GM18517 (cell line): ENCODE results near the gene DGKZ.

Experiments used
- ATAC-seq: cut with Tn5 transposase; IDR thresholded peaks from one replicate; pipeline ENCODE4 v1.9.1; 2021; ENCODE audit warnings: mild to moderate bottlenecking, moderate library complexity; ENCODE audit not compliant: unreplicated experiment

DGKZ gene

GRCh38 chr11:46381048-46381818 lies 34.0 kb downstream of the DGKZ start, which contains the start of gene MDK:
Gene MDK (plus strand): TSS chr11:46381669. CDS start chr11:46382058, 389 bp downstream.
- no peak for ATAC-seq

DNA sequence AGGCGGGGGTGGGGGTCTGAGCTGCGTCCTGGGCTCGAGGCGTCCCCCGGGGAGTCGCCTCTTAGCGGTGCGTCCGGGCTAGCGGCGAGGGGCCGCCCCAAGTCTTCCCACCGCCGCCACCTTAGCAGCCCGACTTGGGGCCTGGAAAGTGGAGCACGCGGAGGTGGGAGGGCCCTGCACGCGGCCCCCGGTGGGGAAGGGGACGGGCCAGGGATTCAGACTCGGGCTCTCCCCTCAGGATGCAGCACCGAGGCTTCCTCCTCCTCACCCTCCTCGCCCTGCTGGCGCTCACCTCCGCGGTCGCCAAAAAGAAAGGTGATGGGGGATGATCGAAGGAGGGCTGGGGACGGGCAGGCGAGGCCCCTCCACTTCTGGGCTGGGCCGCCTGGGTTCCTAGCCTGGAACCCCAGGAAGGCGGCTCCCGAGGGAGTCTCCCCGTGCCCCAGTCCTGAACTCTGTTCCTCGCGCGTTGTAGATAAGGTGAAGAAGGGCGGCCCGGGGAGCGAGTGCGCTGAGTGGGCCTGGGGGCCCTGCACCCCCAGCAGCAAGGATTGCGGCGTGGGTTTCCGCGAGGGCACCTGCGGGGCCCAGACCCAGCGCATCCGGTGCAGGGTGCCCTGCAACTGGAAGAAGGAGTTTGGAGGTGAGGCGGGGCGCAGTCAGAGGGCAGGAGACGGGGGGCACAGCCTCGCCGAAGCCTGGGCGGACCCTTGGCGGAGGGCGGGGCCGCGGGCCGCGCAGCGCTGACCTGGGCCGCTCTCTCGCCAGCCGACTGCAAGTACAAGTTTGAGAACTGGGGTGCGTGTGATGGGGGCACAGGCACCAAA lies 34.8 kb downstream of the DGKZ start:
- no peak for ATAC-seq

GRCh38 chr11:46382646-46383403 lies 35.6 kb downstream of the DGKZ start:
- ATAC-seq = no peak

GRCh38 chr11:46383404-46383758 lies 36.1 kb downstream of the DGKZ start:
- no peak for ATAC-seq

DNA sequence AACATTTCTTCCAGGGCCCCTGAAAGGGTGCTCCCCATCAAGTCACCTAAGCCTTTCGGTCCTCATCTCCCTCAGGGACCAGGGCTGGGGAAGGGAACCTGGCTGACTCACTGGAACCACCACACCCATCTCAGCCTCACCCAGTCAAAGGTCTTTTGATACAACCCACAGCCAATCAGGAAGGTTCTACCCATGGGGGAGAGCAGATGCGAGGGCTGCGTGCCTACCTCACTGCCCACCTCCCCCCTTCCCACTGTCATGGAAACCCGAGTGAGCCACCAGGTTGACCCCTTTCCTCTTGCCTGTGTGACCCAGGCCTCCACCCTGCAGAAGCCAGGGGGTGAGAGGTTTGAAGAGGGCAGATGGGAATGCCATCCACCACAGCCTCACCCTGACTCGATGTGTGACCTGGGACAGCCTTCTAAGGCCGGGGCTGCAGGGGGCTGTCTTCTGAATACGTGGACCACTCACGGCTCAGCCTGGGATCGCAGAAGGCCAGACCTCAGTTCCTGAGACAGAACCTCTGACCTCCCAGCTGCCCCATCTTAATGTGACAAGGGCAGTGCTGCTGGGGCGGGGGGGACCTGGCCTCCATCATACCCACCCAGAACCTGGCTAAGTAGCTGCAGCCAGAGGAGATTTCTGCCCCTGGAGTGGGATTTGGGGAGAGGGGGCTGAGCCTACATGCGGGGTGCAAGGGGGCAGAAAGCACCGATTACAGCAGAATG lies 36.9 kb downstream of the DGKZ start:
- no peak for ATAC-seq

GRCh38 chr11:46385169-46386004 lies 38.1 kb downstream of the DGKZ start:
- no peak for ATAC-seq

DNA sequence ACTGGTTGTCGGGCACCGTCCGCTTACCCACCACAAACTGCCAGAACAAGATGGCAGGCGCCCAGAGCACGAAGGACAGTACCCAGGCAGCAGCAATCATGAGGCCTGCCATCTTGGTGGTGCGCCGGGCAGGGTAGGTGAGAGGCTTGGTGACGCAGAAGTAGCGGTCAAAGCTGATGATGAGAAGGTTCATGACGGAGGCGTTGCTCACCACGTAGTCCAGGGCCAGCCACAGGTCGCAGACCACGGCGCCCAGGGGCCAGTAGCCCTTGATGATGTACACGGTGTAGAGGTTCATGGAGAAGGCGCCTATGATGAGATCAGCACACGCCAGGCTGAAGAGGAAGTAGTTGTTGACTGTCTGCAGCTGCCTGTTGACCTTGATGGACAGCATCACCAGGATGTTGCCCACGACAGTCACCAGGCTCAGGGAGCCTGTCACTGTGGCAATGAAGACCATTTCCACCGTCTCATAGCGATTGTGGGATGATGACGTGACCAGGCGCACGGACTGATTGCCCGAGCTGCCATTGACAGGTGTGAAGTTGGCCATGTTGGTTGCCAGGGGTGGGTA lies 38.8 kb downstream of the DGKZ start:
- no peak for ATAC-seq

- no peak for ATAC-seq
Observed at GRCh38 chr11:46386674-46387073, 39.4 kb downstream of the DGKZ start.

DNA sequence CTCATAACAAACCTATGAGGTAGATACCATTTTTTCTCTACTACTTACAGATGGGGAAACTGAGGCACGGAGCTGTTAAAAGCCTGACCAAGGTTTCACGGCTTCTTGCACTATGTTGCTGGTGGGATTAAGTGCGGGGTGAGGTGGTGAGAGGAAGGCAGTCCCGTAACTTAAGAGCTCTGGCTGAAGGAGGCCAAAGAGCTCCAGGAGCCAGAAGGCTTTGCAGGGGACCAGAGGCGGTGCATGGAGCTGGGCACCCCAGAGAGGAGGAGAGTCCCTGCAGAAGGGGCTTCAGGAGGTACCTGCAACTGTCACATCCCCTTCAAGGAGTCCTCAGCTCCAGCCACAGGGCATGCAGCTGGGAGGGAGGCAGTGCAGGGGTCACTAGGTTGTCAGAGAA lies 40.2 kb downstream of the DGKZ start:
- no peak for ATAC-seq

GRCh38 chr11:46387919-46388618 lies 40.8 kb downstream of the DGKZ start:
- ATAC-seq = no peak

DNA sequence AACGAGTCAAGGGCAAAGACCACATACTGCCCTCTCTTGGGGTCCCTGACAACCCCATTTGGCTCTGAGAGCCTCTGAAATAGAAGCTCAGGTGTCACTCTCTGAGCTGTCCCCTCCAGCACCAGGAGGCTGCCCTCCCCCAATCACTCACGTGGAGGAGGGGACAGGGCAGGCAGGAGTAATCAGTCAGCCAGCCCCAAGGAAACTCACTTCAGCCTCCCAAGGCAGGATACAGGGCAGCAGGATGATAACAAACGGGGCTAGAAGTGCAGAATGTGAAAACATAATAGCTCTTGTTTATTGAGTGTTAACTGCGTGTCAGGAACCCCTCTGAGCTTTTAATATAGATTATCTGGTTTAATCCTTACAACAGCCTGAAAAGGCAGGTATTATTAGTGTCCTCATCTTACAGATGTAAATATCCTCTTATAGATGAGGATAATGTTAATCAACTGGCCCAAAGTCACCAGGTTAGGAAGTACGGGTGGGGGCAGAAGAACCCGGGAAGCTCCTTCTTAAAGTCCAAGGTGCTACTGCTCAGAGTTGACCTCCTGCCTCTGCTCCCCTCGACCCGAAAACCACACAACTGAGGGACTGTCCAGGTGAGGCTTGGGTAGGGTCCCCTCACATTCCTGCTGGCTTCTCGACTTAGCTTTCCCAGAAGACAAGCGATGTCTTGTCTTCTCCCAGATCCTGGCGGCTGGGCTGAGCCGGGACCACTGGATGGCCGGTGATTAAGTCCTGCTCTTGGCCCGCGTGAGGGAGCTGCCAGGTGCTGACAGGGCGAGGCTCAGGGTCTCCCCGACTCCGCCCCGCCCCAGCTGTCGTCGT lies 41.6 kb downstream of the DGKZ start:
- no peak for ATAC-seq

DNA sequence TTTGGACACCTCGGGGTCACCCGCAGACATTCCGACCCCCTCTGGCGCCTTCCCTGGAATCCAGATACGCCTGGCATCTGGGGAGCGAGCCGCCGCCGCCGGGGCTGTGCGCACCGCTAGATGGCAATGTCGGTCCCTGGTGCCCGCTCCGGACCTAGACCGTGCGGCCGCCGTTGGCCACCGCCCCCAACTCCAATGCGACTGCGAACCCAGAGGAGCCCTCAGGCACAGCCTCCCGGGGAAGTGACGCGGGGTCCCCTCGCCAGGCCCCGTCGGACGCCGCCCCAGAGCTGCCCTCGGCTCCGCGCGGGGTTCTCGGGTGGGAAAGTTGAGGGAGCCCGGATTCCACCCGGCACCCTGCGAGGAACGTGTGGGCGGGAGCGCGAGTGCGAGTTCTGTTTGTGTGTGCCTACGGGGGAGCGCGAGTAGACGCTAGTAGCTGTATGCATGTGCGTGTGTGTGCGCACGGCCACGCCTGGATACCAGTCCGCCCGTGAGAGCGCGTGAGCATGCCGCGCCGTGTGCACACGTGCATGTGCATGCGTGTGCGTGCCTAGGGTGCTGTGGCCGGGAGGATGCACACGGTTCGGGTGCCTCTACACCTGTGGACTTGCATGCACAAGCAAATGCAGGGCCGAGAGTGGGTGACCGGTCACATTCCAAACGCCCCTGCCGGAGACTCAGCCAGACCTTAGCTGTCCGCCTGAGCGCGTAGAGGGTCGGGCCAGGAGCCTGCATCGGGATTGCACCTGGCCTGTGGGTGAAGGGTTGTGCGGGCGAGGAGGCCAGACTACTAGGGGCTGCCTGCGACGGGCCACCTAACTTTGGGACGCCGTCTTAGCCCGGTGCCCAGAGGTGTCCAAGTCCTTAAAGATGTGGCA lies 42.4 kb downstream of the DGKZ start:
- ATAC-seq = peak; percentile 38

DNA sequence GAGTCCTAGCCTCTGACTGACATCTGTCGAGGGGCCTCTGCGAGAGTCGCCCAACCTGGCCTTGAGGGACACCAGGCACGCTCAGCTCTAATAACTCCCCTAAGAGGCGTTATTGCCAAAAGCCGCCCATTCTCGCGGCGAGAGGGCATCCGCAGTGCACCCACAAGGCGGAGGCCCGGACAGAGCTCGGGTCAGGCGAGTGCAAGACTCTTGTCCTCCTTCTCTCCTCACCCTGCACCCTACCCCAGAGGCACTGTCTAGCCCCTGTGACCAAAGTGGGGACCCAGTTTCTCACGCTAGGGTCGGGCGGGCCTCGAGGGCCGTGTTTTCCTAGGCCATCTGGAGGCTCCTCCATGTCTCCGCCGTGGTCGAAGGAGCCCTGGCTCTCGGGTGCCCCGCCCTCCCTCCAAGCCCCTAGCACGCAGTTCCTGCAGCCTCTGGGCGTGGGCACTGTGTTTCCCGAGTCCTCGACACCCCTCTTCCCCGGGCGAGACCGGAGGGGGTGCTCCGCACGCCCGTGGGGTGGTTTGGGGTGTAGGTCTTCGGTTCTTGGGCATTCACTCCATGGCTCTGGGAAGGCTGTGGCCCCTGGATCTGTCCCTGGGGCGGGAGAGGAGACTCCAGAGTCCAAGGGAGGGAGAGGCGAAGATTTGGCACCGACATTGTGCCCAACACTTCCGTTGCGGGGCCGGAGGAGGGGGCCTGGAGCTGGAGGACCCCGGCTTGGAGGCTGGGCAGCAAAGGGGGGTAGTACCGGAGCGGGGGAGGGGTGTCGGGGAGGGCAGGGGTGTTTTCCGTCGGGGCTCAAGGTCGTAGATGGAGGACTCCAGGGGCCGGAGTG lies 43.3 kb downstream of the DGKZ start:
- ATAC-seq = no peak

DNA sequence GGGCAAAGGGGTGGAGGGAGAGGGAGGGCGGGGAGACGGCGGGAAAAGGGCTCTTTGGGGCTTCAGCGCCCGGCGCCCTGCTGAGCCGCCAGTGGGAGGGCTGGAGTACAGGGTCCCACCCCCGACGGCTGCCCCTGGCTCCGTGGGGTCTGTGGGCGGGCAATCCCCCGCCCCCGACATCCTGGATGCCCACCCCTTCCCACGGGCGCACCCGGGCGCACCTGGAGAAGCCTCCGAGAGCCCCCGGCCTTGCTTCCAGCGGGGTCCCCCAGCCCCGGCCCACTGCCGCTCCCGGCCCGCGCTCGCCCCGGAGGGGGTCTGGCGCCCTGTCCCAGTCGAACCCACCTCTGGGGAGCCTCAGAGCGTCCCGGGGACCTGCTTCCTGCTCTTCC lies 43.9 kb downstream of the DGKZ start:
- ATAC-seq = no peak

GRCh38 chr11:46391578-46392420 lies 44.5 kb downstream of the DGKZ start, which contains the start of gene CHRM4:
Gene CHRM4 (minus strand): TSS chr11:46391776. CDS start chr11:46386557, 5,219 bp downstream.
- ATAC-seq = no peak
